IMR-90 (cell line): Measurements from ENCODE around the gene TOGARAM1. TPM values are rescaled to one million over a fixed set of nuclear protein-coding genes. Genes with fewer than 3 reads are reported as not detected.

ENCODE experiments used
- ATAC-seq: fragments of 200-7000 bp; cut with Tn5 transposase; 2 replicates; pipeline ENCODE4 v1.9.1; 2020; ENCODE audit warnings: low read depth, mild to moderate bottlenecking, moderate library complexity
- BruUV-seq: library from RNA; stranded (reverse); fragments of 400-500 nt; replicated peaks from 2 replicates; lab custom pipeline; 2021; lab: Mats Ljungman, UMichigan
- CTCF ChIA-PET: fragments of 300-600 bp; formaldehyde crosslinking; extraction: SDS; loops from one replicate; lab custom pipeline; 2021; ENCODE audit warnings: antibody characterized with exemption; lab: Yijun Ruan, JAX
- POLR2A ChIA-PET: fragments of 300-600 bp; sonication (Branson Sonifier 250); formaldehyde crosslinking; loops from one replicate; lab custom pipeline; 2022; ENCODE audit warnings: antibody characterized with exemption; ENCODE audit not compliant: unreplicated experiment; lab: Charles Lee
- DNase-seq: peaks from one replicate; pipeline ENCODE4 v3.0.0; 2013
- H2AFZ ChIP-seq: replicated peaks from 2 replicates; pipeline ENCODE3; 2013; ENCODE audit warnings: low read length, mild to moderate bottlenecking; ENCODE audit not compliant: poor library complexity
- H2AK5ac ChIP-seq: 2 replicates; pipeline ENCODE4 v1.6.1; 2013; ENCODE audit warnings: low read depth, low read length, inconsistent platforms
- H2AK9ac ChIP-seq: replicated peaks from 2 replicates; pipeline ENCODE3; 2013; ENCODE audit warnings: mild to moderate bottlenecking, low read depth, low read length, moderate library complexity; ENCODE audit not compliant: poor library complexity
- H2BK120ac ChIP-seq: 2 replicates; pipeline ENCODE4 v1.6.1; 2013; ENCODE audit warnings: low read depth, low read length, inconsistent platforms
- H2BK15ac ChIP-seq: 3 replicates; pipeline ENCODE4 v1.6.1; 2013; ENCODE audit warnings: low read depth, low read length, inconsistent platforms
- H2BK20ac ChIP-seq: 2 replicates; pipeline ENCODE4 v1.6.1; 2013; ENCODE audit warnings: low read depth, mild to moderate bottlenecking, inconsistent platforms, low read length, moderate library complexity
- H2BK5ac ChIP-seq: 2 replicates; pipeline ENCODE4 v1.6.1; 2013; ENCODE audit warnings: mild to moderate bottlenecking, low read depth, low read length, inconsistent platforms; ENCODE audit not compliant: poor library complexity, severe bottlenecking
- H3K14ac ChIP-seq: replicated peaks from 2 replicates; pipeline ENCODE4 v1.6.1; 2013; ENCODE audit warnings: low read depth, low read length, inconsistent platforms
- H3K18ac ChIP-seq: 2 replicates; pipeline ENCODE4 v1.6.1; 2013; ENCODE audit warnings: low read depth, low read length, control low read depth
- H3K23ac ChIP-seq: 2 replicates; pipeline ENCODE4 v1.6.1; 2013; ENCODE audit warnings: low read depth, low read length, inconsistent platforms
- H3K27ac ChIP-seq: 2 replicates; pipeline ENCODE4 v1.5.1; 2013; ENCODE audit warnings: mild to moderate bottlenecking, control low read depth, low read length; ENCODE audit not compliant: insufficient read depth
- H3K27me3 ChIP-seq: 2 replicates; pipeline ENCODE4 v1.6.1; 2013; ENCODE audit warnings: low read length; ENCODE audit not compliant: control insufficient read depth, insufficient read depth
- H3K36me3 ChIP-seq: 2 replicates; pipeline ENCODE4 v1.6.1; 2013; ENCODE audit warnings: low read length, mixed read lengths; ENCODE audit not compliant: control insufficient read depth, insufficient read depth
- H3K4ac ChIP-seq: 2 replicates; pipeline ENCODE4 v1.6.1; 2013; ENCODE audit warnings: low read depth, low read length, inconsistent platforms
- H3K4me1 ChIP-seq: 2 replicates; pipeline ENCODE4 v1.6.1; 2013; ENCODE audit warnings: low read length, mixed read lengths; ENCODE audit not compliant: control insufficient read depth, insufficient read depth
- H3K4me2 ChIP-seq: 2 replicates; pipeline ENCODE4 v1.6.1; 2013; ENCODE audit warnings: low read depth, mild to moderate bottlenecking, control low read depth, low read length, moderate library complexity
- H3K4me3 ChIP-seq: 2 replicates; pipeline ENCODE4 v1.5.1; 2013; ENCODE audit warnings: low read depth, mild to moderate bottlenecking, control low read depth, low read length, moderate library complexity; ENCODE audit not compliant: insufficient read depth
- H3K56ac ChIP-seq: 2 replicates; pipeline ENCODE4 v1.6.1; 2013; ENCODE audit warnings: low read length, inconsistent platforms; ENCODE audit not compliant: insufficient read depth; ENCODE audit errors: extremely low read depth
- H3K79me1 ChIP-seq, 2 experiments: 2 replicates each; pipeline ENCODE4 v1.6.1; 2013; ENCODE audit warnings: low read length in 2 of 2, inconsistent platforms in 1 of 2, low read depth in 1 of 2
- H3K9ac ChIP-seq: 2 replicates; pipeline ENCODE4 v1.6.1; 2013; ENCODE audit warnings: low read depth, low read length, control low read depth
- H3K9me1 ChIP-seq: 2 replicates; pipeline ENCODE4 v1.6.1; 2013; ENCODE audit warnings: low read length, inconsistent platforms; ENCODE audit not compliant: insufficient read depth
- H3K9me3 ChIP-seq: 2 replicates; pipeline ENCODE4 v1.6.1; 2013; ENCODE audit warnings: low read length; ENCODE audit not compliant: control insufficient read depth, insufficient read depth
- H4K20me1 ChIP-seq: 2 replicates; pipeline ENCODE4 v1.6.1; 2013; ENCODE audit warnings: low read length, inconsistent platforms; ENCODE audit not compliant: insufficient read depth
- H4K5ac ChIP-seq: 2 replicates; pipeline ENCODE4 v1.6.1; 2013; ENCODE audit warnings: mild to moderate bottlenecking, low read depth, low read length, control low read depth
- H4K8ac ChIP-seq, 2 experiments: 2 replicates each; pipeline ENCODE4 v1.6.1; 2013; ENCODE audit warnings: low read depth in 2 of 2, low read length in 2 of 2, control low read depth in 1 of 2, inconsistent platforms in 1 of 2
- H4K91ac ChIP-seq: 2 replicates; pipeline ENCODE4 v1.6.1; 2013; ENCODE audit warnings: low read depth, low read length, inconsistent platforms; ENCODE audit not compliant: insufficient read depth
- BHLHE40 ChIP-seq: fragments of 150-350 bp; IDR thresholded peaks from 2 replicates; pipeline ENCODE4 v1.6.1; 2016; ENCODE audit warnings: mild to moderate bottlenecking, low read depth, low read length
- CEBPB ChIP-seq: IDR thresholded peaks from 2 replicates; pipeline ENCODE4 v1.6.1; 2012; ENCODE audit warnings: low read depth, low read length, improper control_type of control experiment
- CHD1 ChIP-seq: IDR thresholded peaks from 2 replicates; pipeline ENCODE4 v1.6.1; 2012; ENCODE audit warnings: low read depth, low read length, improper control_type of control experiment
- FOS ChIP-seq: fragments of 150-350 bp; IDR thresholded peaks from 2 replicates; pipeline ENCODE4 v1.6.1; 2016; ENCODE audit warnings: low read depth, low read length
- MAFK ChIP-seq: IDR thresholded peaks from 2 replicates; pipeline ENCODE4 v1.6.1; 2012; ENCODE audit warnings: low read depth, low read length, improper control_type of control experiment
- MAZ ChIP-seq: IDR thresholded peaks from 2 replicates; pipeline ENCODE4 v1.6.1; 2012; ENCODE audit warnings: low read depth, mild to moderate bottlenecking, low read length, improper control_type of control experiment, moderate library complexity, borderline replicate concordance
- MXI1 ChIP-seq: IDR thresholded peaks from 2 replicates; pipeline ENCODE4 v1.6.1; 2012; ENCODE audit warnings: low read depth, mild to moderate bottlenecking, low read length, moderate library complexity, borderline replicate concordance
- NFE2L2 ChIP-seq: fragments of 150-350 bp; IDR thresholded peaks from 2 replicates; pipeline ENCODE4 v1.6.1; 2016; ENCODE audit warnings: low read depth, mild to moderate bottlenecking, low read length
- POLR2A ChIP-seq: IDR thresholded peaks from 2 replicates; pipeline ENCODE4 v1.6.1; 2012; ENCODE audit warnings: mild to moderate bottlenecking, low read depth, low read length
- RAD21 ChIP-seq: IDR thresholded peaks from 2 replicates; pipeline ENCODE4 v1.6.1; 2012; ENCODE audit warnings: low read length, improper control_type of control experiment
- RCOR1 ChIP-seq: IDR thresholded peaks from 2 replicates; pipeline ENCODE4 v1.6.1; 2012; ENCODE audit warnings: mild to moderate bottlenecking, low read length, improper control_type of control experiment; ENCODE audit not compliant: insufficient replicate concordance
- RFX5 ChIP-seq: IDR thresholded peaks from 2 replicates; pipeline ENCODE4 v1.8.0; 2012; ENCODE audit warnings: low read depth, mild to moderate bottlenecking, low read length, moderate library complexity
- SMC3 ChIP-seq: fragments of 150-350 bp; IDR thresholded peaks from 2 replicates; pipeline ENCODE4 v1.6.1; 2016; ENCODE audit warnings: low read depth, mild to moderate bottlenecking, antibody characterized with exemption, low read length, moderate library complexity
- WGBS, 2 experiments: methylation state at CpG; one replicate each; pipeline versions ENCODE4 v1.1.5 to v1.1.7; 2013; ENCODE audit warnings: missing lambda C conversion rate in 2 of 2; ENCODE audit not compliant: insufficient read length in 1 of 2; ENCODE audit errors: extremely low coverage in 2 of 2; 5-methylcytosine and 5-hydroxymethylcytosine counted together
- dilution Hi-C: fragments of 300-500 bp; cut with HindIII; formaldehyde crosslinking; loops from one replicate; pipeline ENCODE4 v1.14.3; 2018; ENCODE audit warnings: low sequenced_read_pairs; ENCODE audit not compliant: unreplicated experiment
- in situ Hi-C: fragments of 300-500 bp; cut with MboI; formaldehyde crosslinking; loops from 3 replicates; pipeline ENCODE4 v1.14.3; 2019; ENCODE audit warnings: low sequenced_read_pairs, inconsistent platforms, mixed read lengths
- intact Hi-C: fragments of 100-400 bp; cut with micrococcal nuclease; formaldehyde crosslinking; loops from 2 replicates; pipeline ENCODE4 v1.10.0; 2022
- polyA plus RNA-seq, 3 experiments: library from polyadenylated mRNA; depleted of rRNA; stranded (reverse); fragments of >200 nt; gene quantifications; 2 replicates each; pipeline ENCODE4 v1.2.3, GENCODE V29; 2012; ENCODE audit warnings: low replicate concordance in 1 of 3
- total RNA-seq: library from RNA; depleted of rRNA; stranded (reverse); fragments of >200 nt; gene quantifications from 2 replicates; pipeline ENCODE4 v1.2.3, GENCODE V29; 2012
- TF ChIP-seq, protein P1 (sequence below): fragments of 150-350 bp; IDR thresholded peaks from 2 replicates; pipeline ENCODE4 v1.6.1; 2016; ENCODE audit warnings: low read depth, mild to moderate bottlenecking, low read length, moderate library complexity, borderline replicate concordance
- TF ChIP-seq, protein P2 (sequence below): conservative IDR thresholded peaks from 2 replicates; pipeline ENCODE4 v1.5.1; 2012; ENCODE audit warnings: mild to moderate bottlenecking, low read depth, low read length, improper control_type of control experiment
- TF ChIP-seq, protein P3 (sequence below): fragments of 150-350 bp; IDR thresholded peaks from 2 replicates; pipeline ENCODE4 v1.6.1; 2017; ENCODE audit warnings: mild to moderate bottlenecking, antibody characterized with exemption, low read length, low read depth

TOGARAM1 gene
- total and polyA plus RNA-seq, 2 of the 4 experiments (the other 2 are of a cell fraction), result 3.1 to 13.4 TPM

DNA sequence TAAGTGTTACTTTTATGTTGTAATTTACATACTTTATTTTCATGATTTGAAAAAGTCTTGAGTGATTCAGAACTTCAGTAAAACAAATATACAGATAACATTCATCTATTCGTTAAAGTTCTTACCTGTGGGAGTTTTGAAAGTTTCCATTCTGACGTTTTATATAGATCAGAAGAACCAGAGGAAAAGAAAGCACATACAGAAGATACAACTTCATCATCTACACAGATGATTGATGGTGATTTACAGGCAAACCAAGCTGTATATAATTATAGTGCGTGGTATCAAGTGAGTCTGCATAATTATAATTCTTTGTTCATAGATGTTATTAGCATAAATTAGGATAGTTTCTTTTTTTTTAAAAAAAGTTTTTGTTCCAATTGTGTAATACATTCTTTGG lies 152.3 kb downstream of the TOGARAM1 start:
- H2BK20ac ChIP-seq, result no peak overlapping the region
- POLR2A ChIA-PET, result interaction anchor here (0.7 kb wide), 1 partner anchor 8 kb away, joined by 4 read pairs; no protein-coding TSS in a partner anchor
- BruUV-seq, result no TSS peak
- no peak overlapping the region for H2AFZ ChIP-seq
- H3K4me2 ChIP-seq, result no peak overlapping the region
- no peak overlapping the region for H3K23ac ChIP-seq
- CTCF ChIA-PET, result no interaction called here
- in situ Hi-C loops, result no loop called here
- no peak overlapping the region for H2BK15ac ChIP-seq
- peaks cover 0 to 9% of the 10 kb centered on the region in 2 experiments; a peak in 2 of 4 replicates for H3K79me1 ChIP-seq
- ATAC-seq (no peak), DNase-seq (no peak)
- no peak overlapping the region for H3K27ac ChIP-seq
- no peak overlapping the region for H4K8ac ChIP-seq
- H4K20me1 ChIP-seq, result peaks cover 4% of the 10 kb centered on the region; the same call in 1 of the 2 replicates
- H2AK9ac ChIP-seq, result no peak overlapping the region
- intact Hi-C loops, result no loop called here
- no peak overlapping the region for H4K5ac ChIP-seq
- dilution Hi-C loops, result no loop called here
- no peak overlapping the region for H2BK120ac ChIP-seq
- H3K14ac ChIP-seq, result no peak overlapping the region
- H3K9me3 ChIP-seq, result no peaks in the 10 kb centered on the region
- no peak overlapping the region for H2BK5ac ChIP-seq
- H3K4me1 ChIP-seq, result peaks cover 6% of the 10 kb centered on the region; the same call in 1 of the 2 replicates
- no peaks in the 10 kb centered on the region for H3K27me3 ChIP-seq
- no peak overlapping the region for H3K18ac ChIP-seq
- H3K36me3 ChIP-seq, result peaks cover 31% of the 10 kb centered on the region
- no peak overlapping the region for H3K4me3 ChIP-seq
- TF ChIP-seq, protein P1, sequence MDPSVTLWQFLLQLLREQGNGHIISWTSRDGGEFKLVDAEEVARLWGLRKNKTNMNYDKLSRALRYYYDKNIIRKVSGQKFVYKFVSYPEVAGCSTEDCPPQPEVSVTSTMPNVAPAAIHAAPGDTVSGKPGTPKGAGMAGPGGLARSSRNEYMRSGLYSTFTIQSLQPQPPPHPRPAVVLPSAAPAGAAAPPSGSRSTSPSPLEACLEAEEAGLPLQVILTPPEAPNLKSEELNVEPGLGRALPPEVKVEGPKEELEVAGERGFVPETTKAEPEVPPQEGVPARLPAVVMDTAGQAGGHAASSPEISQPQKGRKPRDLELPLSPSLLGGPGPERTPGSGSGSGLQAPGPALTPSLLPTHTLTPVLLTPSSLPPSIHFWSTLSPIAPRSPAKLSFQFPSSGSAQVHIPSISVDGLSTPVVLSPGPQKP, result no peak
- TF ChIP-seq RAD21 (no peak), MAFK (no peak), RFX5 (no peak), MXI1 (no peak), SMC3 (no peak), FOS (no peak), BHLHE40 (no peak), CEBPB (no peak), CHD1 (no peak), MAZ (no peak), RCOR1 (no peak), NFE2L2 (no peak), POLR2A (no peak)
- TF ChIP-seq, protein P2, sequence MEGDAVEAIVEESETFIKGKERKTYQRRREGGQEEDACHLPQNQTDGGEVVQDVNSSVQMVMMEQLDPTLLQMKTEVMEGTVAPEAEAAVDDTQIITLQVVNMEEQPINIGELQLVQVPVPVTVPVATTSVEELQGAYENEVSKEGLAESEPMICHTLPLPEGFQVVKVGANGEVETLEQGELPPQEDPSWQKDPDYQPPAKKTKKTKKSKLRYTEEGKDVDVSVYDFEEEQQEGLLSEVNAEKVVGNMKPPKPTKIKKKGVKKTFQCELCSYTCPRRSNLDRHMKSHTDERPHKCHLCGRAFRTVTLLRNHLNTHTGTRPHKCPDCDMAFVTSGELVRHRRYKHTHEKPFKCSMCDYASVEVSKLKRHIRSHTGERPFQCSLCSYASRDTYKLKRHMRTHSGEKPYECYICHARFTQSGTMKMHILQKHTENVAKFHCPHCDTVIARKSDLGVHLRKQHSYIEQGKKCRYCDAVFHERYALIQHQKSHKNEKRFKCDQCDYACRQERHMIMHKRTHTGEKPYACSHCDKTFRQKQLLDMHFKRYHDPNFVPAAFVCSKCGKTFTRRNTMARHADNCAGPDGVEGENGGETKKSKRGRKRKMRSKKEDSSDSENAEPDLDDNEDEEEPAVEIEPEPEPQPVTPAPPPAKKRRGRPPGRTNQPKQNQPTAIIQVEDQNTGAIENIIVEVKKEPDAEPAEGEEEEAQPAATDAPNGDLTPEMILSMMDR, result no peak
- TF ChIP-seq, protein P3, sequence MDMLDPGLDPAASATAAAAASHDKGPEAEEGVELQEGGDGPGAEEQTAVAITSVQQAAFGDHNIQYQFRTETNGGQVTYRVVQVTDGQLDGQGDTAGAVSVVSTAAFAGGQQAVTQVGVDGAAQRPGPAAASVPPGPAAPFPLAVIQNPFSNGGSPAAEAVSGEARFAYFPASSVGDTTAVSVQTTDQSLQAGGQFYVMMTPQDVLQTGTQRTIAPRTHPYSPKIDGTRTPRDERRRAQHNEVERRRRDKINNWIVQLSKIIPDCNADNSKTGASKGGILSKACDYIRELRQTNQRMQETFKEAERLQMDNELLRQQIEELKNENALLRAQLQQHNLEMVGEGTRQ, result no peak
- H3K9me1 ChIP-seq, result no peaks in the 10 kb centered on the region
- no peak overlapping the region for H3K4ac ChIP-seq
- H3K56ac ChIP-seq, result no peak overlapping the region
- H2AK5ac ChIP-seq, result no peak overlapping the region
- no CpG with 5 or more reads among the region's 3 CpGs for WGBS, 2 experiments
- no peak overlapping the region for H3K9ac ChIP-seq
- H4K91ac ChIP-seq, result no peak overlapping the region
